Measurements from ENCODE around the gene COX5A. TPM values are rescaled to one million over a fixed set of nuclear protein-coding genes. Genes with fewer than 3 reads are reported as not detected.
"Not testable (repeated sequence)": the region's sequence is repeated elsewhere in the genome, so short reads cannot be mapped to it uniquely, and the experiment has no call there.

COX5A gene
- total and polyA plus RNA-seq, 8 donors, result 112 to 170 (median 128) TPM

DNA sequence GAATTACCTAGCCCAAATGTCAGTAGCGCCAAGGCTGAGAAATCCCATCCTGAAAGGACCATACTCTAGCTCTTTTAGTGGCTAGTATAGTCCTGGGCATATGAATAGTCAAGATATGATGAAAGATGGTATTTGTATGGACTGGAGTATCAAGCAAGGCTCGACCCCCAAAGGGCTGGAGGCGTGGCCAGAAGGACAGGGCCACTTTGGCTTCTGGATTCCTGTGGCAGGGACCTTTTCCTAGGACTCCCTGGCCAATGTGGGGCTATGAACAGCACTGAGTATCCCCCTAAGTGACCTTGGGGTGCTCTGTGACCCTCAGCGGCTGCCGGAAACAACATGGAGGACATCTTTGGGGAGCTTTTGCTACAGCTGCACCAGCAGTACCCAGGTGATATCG is 42.0 kb downstream of the COX5A start:
- TF ChIP-seq, protein P1, sequence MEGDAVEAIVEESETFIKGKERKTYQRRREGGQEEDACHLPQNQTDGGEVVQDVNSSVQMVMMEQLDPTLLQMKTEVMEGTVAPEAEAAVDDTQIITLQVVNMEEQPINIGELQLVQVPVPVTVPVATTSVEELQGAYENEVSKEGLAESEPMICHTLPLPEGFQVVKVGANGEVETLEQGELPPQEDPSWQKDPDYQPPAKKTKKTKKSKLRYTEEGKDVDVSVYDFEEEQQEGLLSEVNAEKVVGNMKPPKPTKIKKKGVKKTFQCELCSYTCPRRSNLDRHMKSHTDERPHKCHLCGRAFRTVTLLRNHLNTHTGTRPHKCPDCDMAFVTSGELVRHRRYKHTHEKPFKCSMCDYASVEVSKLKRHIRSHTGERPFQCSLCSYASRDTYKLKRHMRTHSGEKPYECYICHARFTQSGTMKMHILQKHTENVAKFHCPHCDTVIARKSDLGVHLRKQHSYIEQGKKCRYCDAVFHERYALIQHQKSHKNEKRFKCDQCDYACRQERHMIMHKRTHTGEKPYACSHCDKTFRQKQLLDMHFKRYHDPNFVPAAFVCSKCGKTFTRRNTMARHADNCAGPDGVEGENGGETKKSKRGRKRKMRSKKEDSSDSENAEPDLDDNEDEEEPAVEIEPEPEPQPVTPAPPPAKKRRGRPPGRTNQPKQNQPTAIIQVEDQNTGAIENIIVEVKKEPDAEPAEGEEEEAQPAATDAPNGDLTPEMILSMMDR (IDR thresholded peaks at IDR 0.05), result no peak
- Histone ChIP-seq H3K4me3 (no peak overlapping the region), H3K36me3 (peaks cover 0 to 57% of the 10 kb centered on the region in 2 donors), H3K27me3 (no peaks in the 10 kb centered on the region), H3K4me1 (peaks cover 0 to 1% of the 10 kb centered on the region in 2 donors), H3K9me3 (no peaks in the 10 kb centered on the region), H3K27ac (no peak overlapping the region)
- intact Hi-C loops (cut with DNase I), result no loop called here
- ATAC-seq (no peak), DNase-seq (no peak)

DNA sequence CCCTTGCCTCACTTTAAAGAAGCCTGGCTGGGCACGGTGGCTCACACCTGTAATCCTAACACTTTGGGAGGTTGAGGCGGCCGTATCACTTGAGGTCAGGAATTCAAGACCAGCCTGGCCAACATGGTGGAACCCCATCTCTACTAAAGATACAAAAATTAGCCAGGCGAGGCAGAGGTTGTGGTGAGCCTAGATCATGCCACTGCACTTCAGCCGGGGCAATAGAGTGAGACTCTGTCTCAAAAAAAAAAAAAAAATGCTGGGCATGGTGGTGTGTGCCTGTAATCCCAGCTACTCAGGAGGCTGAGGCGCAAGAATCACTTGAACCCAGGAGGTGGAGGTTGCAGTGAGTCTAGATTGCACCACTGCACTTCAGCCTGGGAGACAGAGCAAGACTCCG is 43.5 kb downstream of the COX5A start:
- H3K9me3 ChIP-seq; ATAC-seq; intact Hi-C loops (cut with DNase I); H3K27ac ChIP-seq; H3K4me3 ChIP-seq; DNase-seq; H3K27me3 ChIP-seq: not testable (repeated sequence)
- Histone ChIP-seq H3K36me3 (peaks cover 0 to 42% of the 10 kb centered on the region in 2 donors), H3K4me1 (peaks cover 0 to 11% of the 10 kb centered on the region in 2 donors)

DNA sequence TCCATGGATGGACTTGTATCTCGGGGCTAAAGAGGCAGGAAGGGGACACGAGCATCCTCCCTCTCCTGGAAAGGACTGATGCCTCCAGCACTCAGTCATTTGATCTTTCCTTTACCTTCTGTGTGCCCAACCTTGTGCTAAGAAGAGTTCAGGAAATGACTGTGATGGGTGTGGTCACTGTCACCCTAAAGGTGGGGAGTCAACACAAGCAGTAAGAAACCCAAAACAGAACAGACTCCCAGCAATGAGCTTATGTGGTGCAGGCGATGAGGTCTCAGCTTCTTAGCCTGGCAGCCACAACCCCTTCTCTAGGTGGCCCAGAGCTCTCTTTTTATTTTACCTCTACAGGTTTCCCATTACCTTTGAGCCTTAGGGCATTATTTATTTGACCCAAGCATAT is 44.2 kb downstream of the COX5A start:
- Histone ChIP-seq H3K27ac (no peak overlapping the region), H3K9me3 (no peaks in the 10 kb centered on the region), H3K4me1 (peaks cover 0 to 18% of the 10 kb centered on the region in 2 donors), H3K36me3 (peaks cover 0 to 35% of the 10 kb centered on the region in 2 donors), H3K27me3 (no peaks in the 10 kb centered on the region), H3K4me3 (no peak overlapping the region)
- TF ChIP-seq, protein P1 (IDR thresholded peaks at IDR 0.05), result no peak
- ATAC-seq, result no peak
- DNase-seq, result no peak
- intact Hi-C loops (cut with DNase I), result no loop called here

DNA sequence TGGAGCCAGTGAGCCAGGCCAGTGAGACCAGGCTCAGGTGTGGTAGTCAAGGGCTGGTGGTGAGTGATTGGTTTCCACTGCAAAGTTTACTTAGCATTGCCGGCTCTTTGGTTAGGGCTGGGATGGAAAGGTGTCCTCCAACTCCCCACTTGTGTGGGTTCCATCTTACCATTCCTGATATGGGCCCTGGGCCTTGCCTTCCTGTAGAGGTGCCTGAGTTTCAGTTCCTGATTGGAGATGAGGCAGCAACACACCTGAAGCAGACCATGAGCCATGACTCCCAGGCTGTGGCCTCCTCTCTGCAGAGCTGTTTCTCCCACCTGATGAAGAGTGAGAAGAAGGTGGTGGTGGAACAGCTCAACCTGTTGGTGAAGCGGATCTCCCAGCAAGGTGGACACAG is 44.9 kb downstream of the COX5A start:
- TF ChIP-seq, protein P1 (IDR thresholded peaks at IDR 0.05), result no peak
- Histone ChIP-seq H3K36me3 (peaks cover 0 to 28% of the 10 kb centered on the region in 2 donors), H3K27me3 (no peaks in the 10 kb centered on the region), H3K4me3 (no peak overlapping the region), H3K4me1 (peaks cover 0 to 21% of the 10 kb centered on the region in 2 donors), H3K27ac (no peak overlapping the region), H3K9me3 (no peaks in the 10 kb centered on the region)
- intact Hi-C loops (cut with DNase I), result no loop called here
- no peak for DNase-seq
- no peak for ATAC-seq

DNA sequence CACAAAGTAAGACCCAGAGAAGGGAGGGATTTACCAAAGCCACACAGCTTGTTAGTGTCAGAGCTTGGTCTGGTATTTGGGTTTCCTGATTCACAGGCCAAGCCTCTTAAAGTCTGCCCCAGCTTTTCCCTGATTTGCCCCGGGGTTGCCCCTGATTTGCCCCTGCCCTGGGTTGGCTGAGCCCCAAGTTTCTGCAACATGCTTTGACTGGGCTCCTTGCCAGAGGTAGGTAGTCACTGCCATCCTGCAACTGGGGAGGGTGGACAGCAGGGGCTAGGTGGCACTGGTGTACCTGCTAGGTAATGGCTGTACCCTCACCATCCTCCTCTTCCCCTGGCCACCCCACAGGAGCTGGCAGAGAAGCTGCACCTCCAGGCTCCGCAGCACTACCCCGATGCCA is 45.6 kb downstream of the COX5A start:
- ATAC-seq, result no peak
- no peaks in the 10 kb centered on the region for H3K9me3 ChIP-seq
- H3K27ac ChIP-seq, result no peak overlapping the region
- no peak overlapping the region for H3K4me3 ChIP-seq
- TF ChIP-seq, protein P1 (IDR thresholded peaks at IDR 0.05), result no peak
- H3K4me1 ChIP-seq, result peaks cover 0 to 21% of the 10 kb centered on the region in 2 donors
- DNase-seq, result no peak
- H3K36me3 ChIP-seq, result peaks cover 0 to 22% of the 10 kb centered on the region in 2 donors
- no peaks in the 10 kb centered on the region for H3K27me3 ChIP-seq
- intact Hi-C loops (cut with DNase I), result no loop called here

DNA sequence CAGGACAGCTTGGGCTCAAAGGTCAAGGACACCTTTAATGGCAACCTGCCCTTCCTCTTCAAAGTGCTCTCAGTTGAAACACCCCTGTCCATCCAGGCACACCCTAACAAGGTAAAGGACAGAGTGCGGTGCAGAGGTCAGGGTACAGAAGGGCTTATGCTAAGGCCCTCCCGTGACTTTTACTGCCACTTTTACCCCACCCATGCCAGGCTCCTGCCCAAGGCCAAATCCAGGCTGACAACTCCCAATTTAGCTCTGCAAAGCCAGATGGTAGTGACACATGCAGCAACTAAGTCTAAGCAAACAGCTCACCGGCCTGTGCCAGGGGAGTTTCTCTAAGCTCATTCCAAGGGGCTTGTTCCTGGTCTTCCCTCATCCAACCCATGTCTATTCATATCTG is 46.4 kb downstream of the COX5A start:
- intact Hi-C loops (cut with DNase I), result no loop called here
- Histone ChIP-seq H3K4me3 (no peak overlapping the region), H3K27me3 (no peaks in the 10 kb centered on the region), H3K9me3 (no peaks in the 10 kb centered on the region), H3K4me1 (peaks cover 0 to 21% of the 10 kb centered on the region in 2 donors), H3K27ac (no peak overlapping the region), H3K36me3 (peaks cover 0 to 13% of the 10 kb centered on the region in 2 donors)
- TF ChIP-seq, protein P1 (IDR thresholded peaks at IDR 0.05), result no peak
- ATAC-seq (no peak), DNase-seq (no peak)
